Measurements from ENCODE around the gene CPT1B. TPM values are rescaled to one million over a fixed set of nuclear protein-coding genes. Genes with fewer than 3 reads are reported as not detected.

The CPT1B gene
- total RNA-seq, 2 experiments from 2014 or later = 59.1 to 68.3 TPM

DNA sequence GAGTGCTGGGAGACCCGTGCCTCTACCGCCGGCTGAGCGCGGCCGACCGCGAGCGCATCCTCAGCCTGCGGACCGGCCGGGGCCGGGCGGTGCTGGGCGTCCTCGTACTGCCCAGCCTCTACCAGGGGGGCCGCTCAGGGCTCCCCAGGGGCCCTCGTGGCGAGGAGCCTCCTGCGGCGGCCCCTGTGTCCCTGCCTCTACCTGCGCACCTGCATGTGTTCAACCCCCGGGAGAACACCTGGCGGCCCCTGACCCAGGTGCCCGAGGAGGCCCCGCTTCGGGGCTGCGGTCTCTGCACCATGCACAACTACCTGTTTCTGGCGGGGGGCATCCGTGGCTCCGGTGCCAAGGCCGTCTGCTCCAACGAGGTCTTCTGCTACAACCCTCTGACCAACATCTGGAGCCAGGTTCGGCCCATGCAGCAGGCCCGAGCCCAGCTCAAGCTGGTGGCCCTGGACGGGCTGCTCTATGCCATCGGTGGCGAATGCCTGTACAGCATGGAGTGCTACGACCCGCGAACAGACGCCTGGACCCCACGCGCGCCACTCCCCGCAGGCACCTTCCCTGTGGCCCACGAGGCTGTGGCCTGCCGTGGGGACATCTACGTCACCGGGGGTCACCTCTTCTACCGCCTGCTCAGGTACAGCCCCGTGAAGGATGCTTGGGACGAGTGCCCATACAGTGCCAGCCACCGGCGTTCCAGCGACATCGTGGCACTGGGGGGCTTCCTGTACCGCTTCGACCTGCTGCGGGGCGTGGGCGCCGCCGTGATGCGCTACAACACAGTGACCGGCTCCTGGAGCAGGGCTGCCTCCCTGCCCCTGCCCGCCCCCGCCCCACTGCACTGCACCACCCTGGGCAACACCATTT, 29.1 kb downstream of the CPT1B start:
- H3K4me3 Mint-ChIP-seq = peak overlapping the region; percentile 77
- Histone ChIP-seq H3K27me3 (ENCODE audit: control insufficient read depth in 1 of 2, insufficient read depth in 2 of 2, low read length in 2 of 2) (no peaks in the 10 kb centered on the region), H3K36me3 (ENCODE audit: insufficient read depth, low read length) (no peaks in the 10 kb centered on the region), H3K9me3 (ENCODE audit: control insufficient read depth in 1 of 2, insufficient read depth in 1 of 2, low read length in 2 of 2) (no peaks in the 10 kb centered on the region), H3K4me3 (ENCODE audit: low read length) (peak overlapping the region; percentile 62), H3K27ac (ENCODE audit: low read depth in 1 of 2, low read length in 2 of 2) (peak overlapping the region in 1 of 2 donors; percentile 67), H3K4me1 (ENCODE audit: insufficient read depth, low read length) (peaks cover 55% of the 10 kb centered on the region)
- POLR2A ChIA-PET = interaction anchor here (0.9 to 5.0 kb wide), 17 partner anchors 9 to 359 kb away, joined by 3 to 87 read pairs (median 13); partner anchors contain the start of genes CHKB, LMF2, NCAPH2 and SCO2
- no peak for TF ChIP-seq CTCF (IDR thresholded peaks at IDR 0.05)
- CTCF ChIA-PET = interaction anchor here (1.0 to 3.6 kb wide), 9 partner anchors 9 to 71 kb away, joined by 3 to 27 read pairs (median 9); partner anchors contain the start of genes SCO2 and SYCE3
- H3K27me3 Mint-ChIP-seq = no peaks in the 10 kb centered on the region
- H3K36me3 Mint-ChIP-seq (ENCODE audit: low read depth) = no peaks in the 10 kb centered on the region
- peak; percentile 8 for ATAC-seq (ENCODE audit: poor library complexity)
- H3K4me1 Mint-ChIP-seq (ENCODE audit: low read depth) = peaks cover 38% of the 10 kb centered on the region
- intact Hi-C loops (cut with DNase I, micrococcal nuclease) = loop anchor here (2.0 to 5.0 kb wide), 2 partner anchors 33 to 34 kb away; partner anchors contain the start of gene CHKB (in 2 of the 2)
- H3K27ac Mint-ChIP-seq = peak overlapping the region; percentile 73
- H3K9me3 Mint-ChIP-seq = no peaks in the 10 kb centered on the region
- DNase-seq = no peak

DNA sequence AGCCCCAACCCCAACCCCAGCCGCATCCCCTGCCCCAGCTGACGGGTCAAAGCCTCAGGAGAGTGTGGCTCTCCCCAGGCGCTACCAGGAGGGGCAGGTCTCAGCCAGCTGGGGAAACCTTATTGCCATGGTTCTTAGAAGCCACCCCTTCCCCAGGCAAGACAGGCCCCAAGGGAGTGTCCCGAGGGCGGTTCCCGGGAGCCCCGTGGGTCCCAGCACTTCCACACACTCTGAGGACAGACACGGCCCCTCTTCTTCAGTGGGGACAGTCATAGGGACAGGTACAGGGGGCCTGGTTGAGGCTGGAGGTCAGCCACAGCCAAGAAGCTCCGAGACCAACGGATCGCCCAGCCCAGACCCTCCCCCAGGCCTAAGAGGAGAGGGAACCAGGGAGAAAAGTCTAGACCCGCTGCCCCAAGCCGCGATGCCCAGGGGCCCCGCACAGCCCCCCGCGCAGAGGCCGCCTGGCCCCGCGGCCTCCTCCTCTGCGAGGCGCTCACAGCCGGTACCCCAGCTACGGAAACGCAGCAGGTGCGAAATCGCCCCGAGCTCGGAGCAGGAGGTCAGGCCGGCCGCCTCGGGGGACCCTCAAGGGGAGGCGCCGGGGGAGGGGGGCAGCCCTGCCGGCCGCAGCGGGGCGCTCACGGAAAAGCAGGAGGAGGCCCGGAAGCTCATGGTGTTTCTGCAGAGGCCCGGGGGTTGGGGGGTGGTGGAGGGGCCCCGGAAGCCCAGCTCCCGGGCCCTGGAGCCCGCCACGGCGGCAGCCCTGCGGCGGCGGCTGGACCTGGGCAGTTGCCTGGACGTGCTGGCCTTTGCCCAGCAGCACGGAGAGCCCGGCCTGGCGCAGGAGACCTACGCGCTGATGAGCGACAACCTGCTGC, 29.9 kb downstream of the CPT1B start:
- ChIA-PET CTCF (interaction anchor here (0.6 to 2.4 kb wide), 9 partner anchors 9 to 72 kb away, joined by 3 to 27 read pairs (median 7); partner anchors contain the start of genes SCO2 and SYCE3), POLR2A (interaction anchor here (0.6 to 5.0 kb wide), 18 partner anchors 9 to 358 kb away, joined by 3 to 87 read pairs (median 9); partner anchors contain the start of genes CHKB, LMF2, NCAPH2 and SCO2)
- peak overlapping the region; percentile 73 for H3K27ac Mint-ChIP-seq
- DNase-seq = peak in 13 of 14 experiments; percentile 42 to 79 (median 67)
- intact Hi-C loops (cut with DNase I, micrococcal nuclease) = loop anchor here (2.0 to 5.0 kb wide), 2 partner anchors 34 to 35 kb away; partner anchors contain the start of gene CHKB (in 2 of the 2)
- peak; percentile 70 for ATAC-seq (ENCODE audit: poor library complexity)
- H3K4me3 Mint-ChIP-seq = peak overlapping the region; percentile 78
- H3K27me3 Mint-ChIP-seq = no peaks in the 10 kb centered on the region
- H3K4me1 Mint-ChIP-seq (ENCODE audit: low read depth) = peaks cover 38% of the 10 kb centered on the region
- TF ChIP-seq CTCF (IDR thresholded peaks at IDR 0.05) = no peak
- no peaks in the 10 kb centered on the region for H3K36me3 Mint-ChIP-seq (ENCODE audit: low read depth)
- Histone ChIP-seq H3K27me3 (ENCODE audit: control insufficient read depth in 1 of 2, insufficient read depth in 2 of 2, low read length in 2 of 2) (no peaks in the 10 kb centered on the region), H3K36me3 (ENCODE audit: insufficient read depth, low read length) (no peaks in the 10 kb centered on the region), H3K27ac (ENCODE audit: low read depth in 1 of 2, low read length in 2 of 2) (peak overlapping the region; percentile 67 to 74), H3K9me3 (ENCODE audit: control insufficient read depth in 1 of 2, insufficient read depth in 1 of 2, low read length in 2 of 2) (no peaks in the 10 kb centered on the region), H3K4me3 (ENCODE audit: low read length) (peak overlapping the region; percentile 62), H3K4me1 (ENCODE audit: insufficient read depth, low read length) (peaks cover 61% of the 10 kb centered on the region)
- H3K9me3 Mint-ChIP-seq = no peaks in the 10 kb centered on the region

Measured in CD4-positive, alpha-beta T cell (primary cell).